Measurements from ENCODE around the gene TTLL8.

Gene TTLL8

DNA sequence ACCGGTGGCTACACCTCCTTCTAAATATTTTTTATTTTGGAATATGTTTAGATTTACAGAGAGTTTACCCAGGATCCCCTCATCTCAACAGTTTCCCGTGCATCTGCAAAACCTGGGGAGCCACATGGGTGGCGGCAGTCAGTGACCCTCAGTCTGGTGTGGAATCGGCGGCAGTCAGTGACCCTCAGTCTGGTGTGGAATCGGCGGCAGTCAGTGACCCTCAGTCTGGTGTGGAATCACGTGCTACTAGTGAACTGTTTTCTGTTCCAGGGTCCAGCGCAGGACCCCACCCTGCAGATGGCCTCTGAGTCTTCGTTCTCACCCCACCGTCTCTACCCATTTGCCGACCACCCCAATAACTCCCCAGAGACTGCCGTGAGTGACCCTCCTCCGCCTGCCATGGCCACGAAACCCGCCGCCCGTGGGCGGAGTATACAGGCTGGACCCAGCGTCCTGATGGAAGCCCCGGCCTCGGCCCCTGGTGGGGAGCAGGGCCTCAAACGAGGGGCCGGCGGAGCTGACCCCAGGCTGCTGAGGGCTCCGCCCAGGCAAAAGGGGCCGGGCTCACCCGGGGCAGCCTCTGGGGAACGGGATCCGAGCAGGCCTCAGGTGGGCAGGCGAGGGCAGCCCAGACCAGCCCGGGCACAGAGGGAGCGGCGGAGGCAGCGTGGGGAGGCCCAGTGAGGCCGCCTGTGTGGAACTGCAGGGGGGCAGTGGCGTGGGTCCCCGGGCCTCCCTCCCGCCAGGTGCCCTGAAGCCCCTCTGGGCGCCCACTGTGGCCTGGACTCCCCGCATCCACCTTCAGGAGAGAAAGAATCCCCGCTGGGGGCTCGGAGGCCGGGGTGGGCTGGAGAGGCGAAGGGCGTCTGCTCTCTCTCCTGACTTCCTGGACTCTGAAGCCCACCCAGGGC lies 48.1 kb downstream of the TTLL8 start:
- no peak for DNase-seq (ENCODE audit: low read depth, low spot score)
- H3K27ac ChIP-seq: no peak overlapping the region

DNA sequence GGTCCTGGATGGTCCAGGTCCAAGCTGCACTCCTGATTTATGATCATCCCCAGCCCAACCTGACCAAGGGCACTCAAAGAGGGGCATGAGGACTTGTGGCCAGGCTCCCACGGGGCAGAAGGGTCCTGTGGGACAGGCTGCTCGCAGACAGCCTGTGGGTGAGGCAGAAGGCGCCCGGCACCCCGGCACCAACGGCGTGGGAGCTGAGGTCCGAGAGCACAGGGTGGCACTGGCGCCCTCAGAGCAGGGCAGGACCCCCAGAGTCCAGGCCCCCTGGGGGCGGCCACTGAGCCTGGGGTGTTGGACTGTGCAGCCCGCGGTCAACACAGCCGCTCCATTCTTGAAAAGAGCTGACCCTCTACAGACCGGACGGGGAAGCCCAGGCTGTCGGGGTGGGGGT lies 48.8 kb downstream of the TTLL8 start:
- H3K27ac ChIP-seq: no peak overlapping the region
- DNase-seq (ENCODE audit: low read depth, low spot score): no peak

GRCh38 chr22:50008151-50009040 lies 49.7 kb downstream of the TTLL8 start:
- no peak overlapping the region for H3K27ac ChIP-seq
- no peak for DNase-seq (ENCODE audit: low read depth, low spot score)

DNA sequence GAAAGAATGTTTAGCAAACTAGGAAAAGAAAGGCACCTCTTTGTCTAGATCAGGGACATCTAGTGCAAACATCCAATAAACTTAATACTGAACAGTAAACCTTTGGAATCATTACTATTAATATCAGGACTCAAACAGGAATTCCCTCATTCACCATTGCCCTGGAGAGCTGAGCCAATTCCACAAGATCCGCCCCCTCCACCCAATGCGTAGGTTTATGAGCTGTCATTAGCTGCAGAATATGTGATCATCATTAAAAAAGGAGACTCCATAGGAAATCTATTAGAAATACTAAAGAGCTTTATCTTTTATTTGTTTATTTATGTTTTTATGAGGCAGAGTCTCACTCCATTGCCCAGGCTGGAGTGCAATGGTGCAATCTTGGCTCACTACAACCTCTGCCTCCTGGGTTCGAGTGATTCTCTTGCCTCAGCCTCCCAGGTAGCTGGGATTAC lies 51.0 kb downstream of the TTLL8 start:
- no peak overlapping the region for H3K27ac ChIP-seq
- DNase-seq (ENCODE audit: low read depth, low spot score): no peak

- no peak overlapping the region for H3K27ac ChIP-seq
- no peak for DNase-seq (ENCODE audit: low read depth, low spot score)
Measured at GRCh38 chr22:50004918-50005317, 53.2 kb downstream of the TTLL8 start.

GRCh38 chr22:50002791-50003190 lies 55.3 kb downstream of the TTLL8 start:
- H3K27ac ChIP-seq: no peak overlapping the region
- no peak for DNase-seq (ENCODE audit: low read depth, low spot score)

- no peak for DNase-seq (ENCODE audit: low read depth, low spot score)
- H3K27ac ChIP-seq: no peak overlapping the region
Measured at GRCh38 chr22:50001388-50002231, 56.5 kb downstream of the TTLL8 start.

DNA sequence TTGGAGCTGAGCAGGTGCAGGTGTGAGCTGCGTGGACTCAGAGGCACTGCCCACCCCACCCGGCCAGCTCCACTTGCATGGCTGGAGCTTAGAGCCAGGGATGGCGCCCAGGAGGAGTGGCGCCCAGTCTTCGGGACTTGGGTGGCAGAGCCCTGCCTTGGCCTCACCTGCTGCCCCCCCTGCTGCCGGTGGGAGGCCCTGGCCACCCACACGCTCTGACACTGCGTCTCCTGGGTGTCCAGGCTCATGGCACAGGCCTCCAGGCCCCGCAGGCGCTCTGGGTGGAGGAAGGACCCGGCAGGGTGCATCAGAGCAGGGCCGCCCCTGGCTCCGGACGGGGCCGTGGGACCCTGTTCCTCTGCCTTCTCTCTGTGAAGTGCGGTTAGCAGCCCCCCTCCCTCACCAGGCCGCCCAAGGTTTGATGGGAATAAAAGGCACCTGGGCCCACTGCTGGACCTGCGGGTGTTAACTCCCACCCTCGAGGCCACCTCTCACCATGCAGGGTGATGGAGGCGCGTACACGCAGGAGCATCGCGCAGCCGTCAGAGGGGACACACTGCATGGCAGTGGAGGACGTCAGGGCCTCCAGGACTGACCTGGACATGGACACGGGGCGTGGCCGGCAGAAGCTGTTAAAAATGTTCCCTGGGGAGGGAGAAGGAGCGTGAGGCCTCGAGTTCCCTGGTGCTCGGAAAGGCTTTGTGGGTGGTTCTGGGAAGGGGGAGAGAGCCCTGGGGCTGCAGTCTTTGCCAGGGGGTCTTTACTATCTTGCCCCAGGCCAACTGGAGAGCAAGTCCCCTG lies 57.3 kb downstream of the TTLL8 start:
- H3K27ac ChIP-seq: no peak overlapping the region
- DNase-seq (ENCODE audit: low read depth, low spot score): no peak

DNA sequence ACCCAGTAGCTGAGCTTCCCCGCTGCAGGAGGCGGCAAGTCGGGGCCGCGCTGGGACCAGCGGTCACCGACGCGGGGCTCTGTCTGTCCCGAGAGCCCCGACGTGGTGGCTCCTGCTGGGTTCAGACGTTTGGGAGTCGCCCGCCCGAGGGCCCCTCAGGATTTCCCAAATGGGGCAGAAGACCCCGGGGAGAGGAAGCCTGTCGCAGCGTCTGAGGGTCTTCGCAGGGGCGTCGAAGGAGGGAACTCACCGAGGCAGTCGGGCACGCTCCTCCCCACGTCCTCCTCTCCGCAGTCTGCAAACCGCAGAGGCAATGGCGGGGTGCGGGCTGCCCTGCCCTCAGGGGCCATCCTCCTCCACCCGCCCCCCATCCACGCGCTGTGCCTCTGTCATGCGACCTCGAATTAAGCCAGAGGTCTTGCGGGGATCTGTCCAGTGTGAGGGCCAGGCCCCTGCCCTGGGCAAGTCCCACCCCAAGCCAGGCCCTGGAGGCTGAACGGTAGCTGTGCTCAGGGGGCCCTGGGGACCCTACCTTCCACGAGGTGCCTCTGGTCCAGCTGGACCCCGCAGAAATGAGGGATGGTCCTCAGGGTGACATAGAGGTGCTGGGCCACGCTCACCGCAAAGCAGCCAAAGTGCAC lies 58.0 kb downstream of the TTLL8 start:
- DNase-seq (ENCODE audit: low read depth, low spot score): no peak
- no peak overlapping the region for H3K27ac ChIP-seq

- DNase-seq (ENCODE audit: low read depth, low spot score): no peak
- H3K27ac ChIP-seq: no peak overlapping the region
Measured at GRCh38 chr22:49999063-49999945, 58.8 kb downstream of the TTLL8 start.

GRCh38 chr22:49998718-49999062 lies 59.4 kb downstream of the TTLL8 start:
- DNase-seq (ENCODE audit: low read depth, low spot score): no peak
- H3K27ac ChIP-seq: no peak overlapping the region

- H3K27ac ChIP-seq: no peak overlapping the region
- DNase-seq (ENCODE audit: low read depth, low spot score): no peak
Measured at GRCh38 chr22:49997932-49998717, 60.0 kb downstream of the TTLL8 start.

DNA sequence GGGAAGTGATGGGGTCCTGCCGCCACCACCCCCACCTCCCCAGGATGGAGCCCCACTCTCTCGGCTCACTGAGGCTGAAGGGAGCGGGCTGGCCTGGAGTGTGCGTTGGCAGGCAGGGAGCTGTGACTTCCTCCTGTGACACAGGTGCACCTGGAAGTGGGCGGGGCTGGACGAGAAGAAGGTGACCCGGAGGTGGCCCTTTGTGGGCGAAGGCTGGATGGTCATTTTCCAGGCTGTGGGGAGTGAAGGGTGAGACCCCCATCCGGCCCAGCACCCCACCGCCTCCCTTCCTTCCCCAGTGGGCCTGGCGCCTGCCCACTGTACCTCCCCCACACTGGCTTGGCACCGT lies 60.9 kb downstream of the TTLL8 start:
- DNase-seq (ENCODE audit: low read depth, low spot score): no peak
- no peak overlapping the region for H3K27ac ChIP-seq

GRCh38 chr22:49996518-49997250 lies 61.4 kb downstream of the TTLL8 start:
- DNase-seq (ENCODE audit: low read depth, low spot score): no peak

GRCh38 chr22:49996119-49996517 lies 62.0 kb downstream of the TTLL8 start:
- H3K27ac ChIP-seq: no peak overlapping the region
- no peak for DNase-seq (ENCODE audit: low read depth, low spot score)

More at GRCh38 chr22:49996518-49997250, 61.4 kb downstream of the TTLL8 start:
- H3K27ac ChIP-seq: no peak overlapping the region

- no peak for DNase-seq (ENCODE audit: low read depth, low spot score)
- H3K27ac ChIP-seq: no peak overlapping the region
Measured at GRCh38 chr22:49995361-49996118, 62.6 kb downstream of the TTLL8 start.
